ENCODE results near the gene CDKN2B. TPM values are rescaled to one million over a fixed set of nuclear protein-coding genes. Genes with fewer than 3 reads are reported as not detected.

The CDKN2B gene
- total and polyA plus RNA-seq, 2 of the 13 experiments (the other 11 are each of a cell fraction or from before 2014, with no cell fraction given) = 1.4 to 1.5 TPM

DNA sequence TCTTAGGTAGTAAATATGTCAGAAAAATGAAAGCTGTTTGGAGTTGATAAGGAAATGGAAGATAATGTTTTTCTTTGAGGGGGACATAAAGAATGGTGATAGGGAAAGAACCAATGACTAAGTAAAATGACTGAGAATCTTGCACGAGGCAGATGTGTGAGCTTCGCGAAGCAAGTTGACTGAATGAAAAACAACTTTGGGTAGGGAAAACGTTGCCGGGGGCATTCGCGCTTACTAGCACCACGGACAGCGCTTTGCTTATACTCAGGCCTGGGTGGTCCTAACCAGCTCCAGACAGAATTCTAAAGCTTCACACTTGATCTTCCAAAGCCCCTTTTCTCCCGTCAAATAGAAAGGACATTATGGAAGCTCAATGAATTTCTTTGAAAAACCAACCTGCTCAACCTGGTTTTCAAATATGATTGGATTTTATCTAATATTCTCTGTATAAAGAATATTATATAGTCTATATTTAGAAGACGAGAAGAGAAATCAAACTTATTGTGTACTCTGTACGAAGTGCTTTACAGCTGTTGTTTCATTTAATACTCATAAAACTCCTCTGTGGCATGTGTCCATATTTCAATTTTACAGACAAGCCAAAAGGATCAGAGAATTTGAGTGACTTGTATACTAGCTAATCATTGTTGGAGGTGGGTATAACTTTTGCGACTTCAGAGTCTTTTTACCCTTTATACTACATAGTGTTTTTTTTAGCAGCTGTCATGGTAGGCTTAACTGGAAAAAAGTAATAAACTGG, 1.9 kb upstream of the CDKN2B start:
- CTCF ChIA-PET (ENCODE audit: low intra/inter-chr PET ratio, low total read pairs) = no interaction called here
- no peaks in the 10 kb centered on the region for H3K79me2 ChIP-seq (ENCODE audit: insufficient read depth, low read length)
- H3K4me2 ChIP-seq (ENCODE audit: low read depth, low read length) = no peak overlapping the region
- POLR2A ChIA-PET = no interaction called here
- no peak overlapping the region for H3K4me3 ChIP-seq (replicated peaks in 1 of 3; ENCODE audit: insufficient read depth in 1 of 3, low read depth in 2 of 3, low read length in 3 of 3)
- WGBS (ENCODE audit: low lambda C conversion rate) = 19% methylated on average over 13 of the region's 13 CpGs
- no peaks in the 10 kb centered on the region for H3K27me3 ChIP-seq (ENCODE audit: control insufficient read depth in 1 of 2, insufficient read depth in 2 of 2, low read length in 2 of 2)
- H4K20me1 ChIP-seq (ENCODE audit: insufficient read depth, low read length) = no peaks in the 10 kb centered on the region
- intact Hi-C loops (cut with micrococcal nuclease; ENCODE audit: unreplicated experiment) (no loop called here), in situ Hi-C loops (cut with HindIII; ENCODE audit: extremely low pct_ligation_motif_present, low pct_unique_long_range_greater_than_20kb) (no loop called here)
- no peak overlapping the region for H2AFZ ChIP-seq (ENCODE audit: low read length)
- H3K9ac ChIP-seq (ENCODE audit: insufficient read depth, low read depth, low read length) = no peak overlapping the region
- H3K4me1 ChIP-seq (ENCODE audit: insufficient read depth, low read length) = peaks cover 12% of the 10 kb centered on the region
- H3K27ac ChIP-seq (ENCODE audit: extremely low read length, insufficient read depth, low read length) = no peak overlapping the region
- FAIRE-seq (no peak), ATAC-seq (no peak), DNase-seq (ENCODE audit: low spot score) (peak; percentile 20)
- BruUV-seq (replicated peaks) = no TSS peak
- no peaks in the 10 kb centered on the region for H3K36me3 ChIP-seq (replicated peaks in 1 of 2; ENCODE audit: control insufficient read depth in 1 of 2, insufficient read depth in 2 of 2, low read length in 2 of 2)
- H3K9me3 ChIP-seq (ENCODE audit: low read length) = no peaks in the 10 kb centered on the region
- no peak for TF ChIP-seq ZNF891 (CRISPR knock-in tag; IDR thresholded peaks at IDR 0.05)
- peak; percentile 47; the same call in 1 of the 2 replicates for TF ChIP-seq SALL1 (CRISPR knock-in tag; IDR thresholded peaks at IDR 0.05)
- TF ChIP-seq ZNF12 (CRISPR knock-in tag; IDR thresholded peaks at IDR 0.05) = no peak
- no peak for TF ChIP-seq CBX1 (IDR thresholded peaks at IDR 0.05; ENCODE audit: low read depth)
- peak; percentile 32; the same call in 1 of the 2 replicates for TF ChIP-seq RARA (CRISPR knock-in tag; IDR thresholded peaks at IDR 0.05)
- no peak for TF ChIP-seq ZNF790 (CRISPR knock-in tag; IDR thresholded peaks at IDR 0.05; ENCODE audit: borderline replicate concordance)
- peak; percentile 96 for TF ChIP-seq MIER2 (CRISPR knock-in tag; IDR thresholded peaks at IDR 0.05)
- TF ChIP-seq, protein P1, sequence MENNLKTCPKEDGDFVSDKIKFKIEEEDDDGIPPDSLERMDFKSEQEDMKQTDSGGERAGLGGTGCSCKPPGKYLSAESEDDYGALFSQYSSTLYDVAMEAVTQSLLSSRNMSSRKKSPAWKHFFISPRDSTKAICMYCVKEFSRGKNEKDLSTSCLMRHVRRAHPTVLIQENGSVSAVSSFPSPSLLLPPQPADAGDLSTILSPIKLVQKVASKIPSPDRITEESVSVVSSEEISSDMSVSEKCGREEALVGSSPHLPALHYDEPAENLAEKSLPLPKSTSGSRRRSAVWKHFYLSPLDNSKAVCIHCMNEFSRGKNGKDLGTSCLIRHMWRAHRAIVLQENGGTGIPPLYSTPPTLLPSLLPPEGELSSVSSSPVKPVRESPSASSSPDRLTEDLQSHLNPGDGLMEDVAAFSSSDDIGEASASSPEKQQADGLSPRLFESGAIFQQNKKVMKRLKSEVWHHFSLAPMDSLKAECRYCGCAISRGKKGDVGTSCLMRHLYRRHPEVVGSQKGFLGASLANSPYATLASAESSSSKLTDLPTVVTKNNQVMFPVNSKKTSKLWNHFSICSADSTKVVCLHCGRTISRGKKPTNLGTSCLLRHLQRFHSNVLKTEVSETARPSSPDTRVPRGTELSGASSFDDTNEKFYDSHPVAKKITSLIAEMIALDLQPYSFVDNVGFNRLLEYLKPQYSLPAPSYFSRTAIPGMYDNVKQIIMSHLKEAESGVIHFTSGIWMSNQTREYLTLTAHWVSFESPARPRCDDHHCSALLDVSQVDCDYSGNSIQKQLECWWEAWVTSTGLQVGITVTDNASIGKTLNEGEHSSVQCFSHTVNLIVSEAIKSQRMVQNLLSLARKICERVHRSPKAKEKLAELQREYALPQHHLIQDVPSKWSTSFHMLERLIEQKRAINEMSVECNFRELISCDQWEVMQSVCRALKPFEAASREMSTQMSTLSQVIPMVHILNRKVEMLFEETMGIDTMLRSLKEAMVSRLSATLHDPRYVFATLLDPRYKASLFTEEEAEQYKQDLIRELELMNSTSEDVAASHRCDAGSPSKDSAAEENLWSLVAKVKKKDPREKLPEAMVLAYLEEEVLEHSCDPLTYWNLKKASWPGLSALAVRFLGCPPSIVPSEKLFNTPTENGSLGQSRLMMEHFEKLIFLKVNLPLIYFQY (CRISPR knock-in tag; IDR thresholded peaks at IDR 0.05; ENCODE audit: borderline replicate concordance) = 0 out of 2 replicates have a peak, but pooled peaks have one; percentile 28
- no peak for TF ChIP-seq SP4 (CRISPR knock-in tag; IDR thresholded peaks at IDR 0.05)
- no peak for TF ChIP-seq ZBTB7B (CRISPR knock-in tag; IDR thresholded peaks at IDR 0.05)
- TF ChIP-seq, protein P2, sequence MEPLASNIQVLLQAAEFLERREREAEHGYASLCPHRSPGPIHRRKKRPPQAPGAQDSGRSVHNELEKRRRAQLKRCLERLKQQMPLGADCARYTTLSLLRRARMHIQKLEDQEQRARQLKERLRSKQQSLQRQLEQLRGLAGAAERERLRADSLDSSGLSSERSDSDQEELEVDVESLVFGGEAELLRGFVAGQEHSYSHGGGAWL (CRISPR knock-in tag; IDR thresholded peaks at IDR 0.05) = no peak
- TF ChIP-seq, protein P3, sequence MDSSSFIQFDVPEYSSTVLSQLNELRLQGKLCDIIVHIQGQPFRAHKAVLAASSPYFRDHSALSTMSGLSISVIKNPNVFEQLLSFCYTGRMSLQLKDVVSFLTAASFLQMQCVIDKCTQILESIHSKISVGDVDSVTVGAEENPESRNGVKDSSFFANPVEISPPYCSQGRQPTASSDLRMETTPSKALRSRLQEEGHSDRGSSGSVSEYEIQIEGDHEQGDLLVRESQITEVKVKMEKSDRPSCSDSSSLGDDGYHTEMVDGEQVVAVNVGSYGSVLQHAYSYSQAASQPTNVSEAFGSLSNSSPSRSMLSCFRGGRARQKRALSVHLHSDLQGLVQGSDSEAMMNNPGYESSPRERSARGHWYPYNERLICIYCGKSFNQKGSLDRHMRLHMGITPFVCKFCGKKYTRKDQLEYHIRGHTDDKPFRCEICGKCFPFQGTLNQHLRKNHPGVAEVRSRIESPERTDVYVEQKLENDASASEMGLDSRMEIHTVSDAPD (CRISPR knock-in tag; IDR thresholded peaks at IDR 0.05) = no peak
- peak; percentile 94 for TF ChIP-seq EHMT2 (IDR thresholded peaks at IDR 0.05; ENCODE audit: borderline replicate concordance, low read depth, low read length)
- no peak for TF ChIP-seq SP1 (IDR thresholded peaks at IDR 0.05)
- TF ChIP-seq SP1 (CRISPR knock-in tag; IDR thresholded peaks at IDR 0.05) = no peak
